ENCODE results near the gene PAX7.

DNA sequence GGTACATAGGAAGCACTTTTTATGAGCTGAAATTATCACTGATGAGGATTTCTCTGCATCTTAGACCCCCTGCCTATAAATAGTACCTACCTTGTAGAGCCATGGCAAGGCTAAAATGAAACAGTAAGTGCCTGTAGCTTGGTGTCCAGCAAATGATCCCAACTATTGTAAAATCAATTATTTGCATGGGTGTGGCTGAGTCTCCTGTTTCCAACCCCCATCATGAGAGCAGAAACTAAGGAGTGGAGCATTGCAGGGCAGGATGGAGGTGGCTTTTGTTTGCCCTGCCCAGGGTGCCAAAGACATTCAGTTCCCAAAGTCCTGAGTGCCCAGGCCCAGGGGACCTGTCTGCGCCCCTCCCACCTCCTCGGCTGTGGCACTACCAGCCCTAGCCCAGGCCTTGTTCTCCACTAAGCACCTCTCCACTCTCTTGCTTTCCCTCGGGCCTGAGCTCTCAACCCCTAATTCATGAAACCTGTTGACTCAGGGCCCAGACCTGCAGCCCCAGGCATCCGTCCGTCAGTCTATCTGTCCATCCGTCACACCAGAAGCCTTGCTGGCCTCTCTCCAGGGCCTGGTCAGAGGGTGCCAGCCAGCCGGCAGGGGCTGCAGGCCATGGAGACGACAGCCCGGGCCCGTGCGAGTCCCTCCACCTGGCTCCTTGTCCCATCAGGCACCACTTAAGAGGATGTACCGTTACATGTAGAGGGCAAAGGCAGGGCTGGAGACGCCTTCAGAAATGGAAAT is 39.6 kb downstream of the PAX7 start:
- TF ChIP-seq, protein P1, sequence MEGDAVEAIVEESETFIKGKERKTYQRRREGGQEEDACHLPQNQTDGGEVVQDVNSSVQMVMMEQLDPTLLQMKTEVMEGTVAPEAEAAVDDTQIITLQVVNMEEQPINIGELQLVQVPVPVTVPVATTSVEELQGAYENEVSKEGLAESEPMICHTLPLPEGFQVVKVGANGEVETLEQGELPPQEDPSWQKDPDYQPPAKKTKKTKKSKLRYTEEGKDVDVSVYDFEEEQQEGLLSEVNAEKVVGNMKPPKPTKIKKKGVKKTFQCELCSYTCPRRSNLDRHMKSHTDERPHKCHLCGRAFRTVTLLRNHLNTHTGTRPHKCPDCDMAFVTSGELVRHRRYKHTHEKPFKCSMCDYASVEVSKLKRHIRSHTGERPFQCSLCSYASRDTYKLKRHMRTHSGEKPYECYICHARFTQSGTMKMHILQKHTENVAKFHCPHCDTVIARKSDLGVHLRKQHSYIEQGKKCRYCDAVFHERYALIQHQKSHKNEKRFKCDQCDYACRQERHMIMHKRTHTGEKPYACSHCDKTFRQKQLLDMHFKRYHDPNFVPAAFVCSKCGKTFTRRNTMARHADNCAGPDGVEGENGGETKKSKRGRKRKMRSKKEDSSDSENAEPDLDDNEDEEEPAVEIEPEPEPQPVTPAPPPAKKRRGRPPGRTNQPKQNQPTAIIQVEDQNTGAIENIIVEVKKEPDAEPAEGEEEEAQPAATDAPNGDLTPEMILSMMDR (IDR thresholded peaks at IDR 0.05; ENCODE audit: low read depth, low read length), result no peak
- no peak for TF ChIP-seq EZH2phosphoT487 (IDR thresholded peaks at IDR 0.05; ENCODE audit: low read depth)
